HL-60 (cell line): ENCODE data around the gene LIMCH1.

ENCODE experiments used
- DNase-seq, 2 experiments: peaks; one replicate each; pipeline ENCODE4 v3.0.0-alpha.2; 2010 to 2020; ENCODE audit warnings: low read depth in 1 of 2, low spot score in 1 of 2
- H3K27ac ChIP-seq: fragments of 250-450 bp; sonication (Bioruptor Pico); replicated peaks from 2 replicates; pipeline ENCODE4 v1.5.1; 2020; ENCODE audit warnings: mild to moderate bottlenecking, moderate library complexity
- H3K27me3 ChIP-seq: fragments of 250-450 bp; sonication (Bioruptor Pico); 2 replicates; pipeline ENCODE4 v1.5.1; 2021; ENCODE audit warnings: mild to moderate bottlenecking, moderate library complexity; ENCODE audit not compliant: insufficient read depth, poor library complexity, severe bottlenecking
- H3K4me3 ChIP-seq: replicated peaks from 2 replicates; pipeline ENCODE4 v1.5.1; 2011; ENCODE audit warnings: mild to moderate bottlenecking, control low read depth, low read length; ENCODE audit not compliant: insufficient read depth
- CTCF ChIP-seq: IDR thresholded peaks from one replicate; pipeline ENCODE4 v1.5.1; 2011; ENCODE audit warnings: low read length, control low read depth, inconsistent platforms; ENCODE audit not compliant: insufficient read depth
- GABPA ChIP-seq: IDR thresholded peaks from 2 replicates; pipeline ENCODE4 v1.6.1; 2012; ENCODE audit warnings: low read depth
- POLR2AphosphoS5 ChIP-seq: IDR thresholded peaks from 2 replicates; pipeline ENCODE4 v1.6.1; 2012; ENCODE audit warnings: low read depth
- REST ChIP-seq: IDR thresholded peaks from 2 replicates; pipeline ENCODE4 v1.6.1; 2012; ENCODE audit warnings: low read depth; ENCODE audit not compliant: insufficient replicate concordance
- SPI1 ChIP-seq: IDR thresholded peaks from 2 replicates; pipeline ENCODE4 v1.6.1; 2012; ENCODE audit warnings: low read depth, mild to moderate bottlenecking, borderline replicate concordance

Gene LIMCH1

GRCh38 chr4:41545238-41545637 lies 7.3 kb downstream of the LIMCH1 start:
- Histone ChIP-seq H3K27me3 (no peaks in the 10 kb centered on the region), H3K27ac (no peak overlapping the region)

GRCh38 chr4:41546638-41547037 lies 8.7 kb downstream of the LIMCH1 start:
- no peak overlapping the region for H3K4me3 ChIP-seq
- H3K27me3 ChIP-seq: no peaks in the 10 kb centered on the region
- no peak overlapping the region for H3K27ac ChIP-seq
- no peak for DNase-seq
- no peak for TF ChIP-seq POLR2AphosphoS5
- no peak for TF ChIP-seq REST
- TF ChIP-seq SPI1: no peak
- no peak for TF ChIP-seq GABPA
- no peak for TF ChIP-seq CTCF

More at GRCh38 chr4:41545238-41545637, 7.3 kb downstream of the LIMCH1 start:
- H3K4me3 ChIP-seq: no peak overlapping the region
- DNase-seq: no peak
- TF ChIP-seq POLR2AphosphoS5 (no peak), SPI1 (no peak), REST (no peak), GABPA (no peak), CTCF (no peak)

GRCh38 chr4:41548305-41548880 lies 10.4 kb downstream of the LIMCH1 start:
- TF ChIP-seq SPI1: no peak
- TF ChIP-seq CTCF: no peak
- no peak for TF ChIP-seq REST
- TF ChIP-seq POLR2AphosphoS5: no peak
- no peak for TF ChIP-seq GABPA
- no peak for DNase-seq
- Histone ChIP-seq H3K27ac (no peak overlapping the region), H3K4me3 (no peak overlapping the region), H3K27me3 (no peaks in the 10 kb centered on the region)
